ENCODE measurements around the gene SETSIP. TPM values are rescaled to one million over a fixed set of nuclear protein-coding genes. Genes with fewer than 3 reads are reported as not detected.
A peak's percentile ranks its signal among the peaks of the same experiment; 100 is the strongest.

Gene SETSIP
- total RNA-seq, 1 experiment from 2014 or later = 0.91 TPM

DNA sequence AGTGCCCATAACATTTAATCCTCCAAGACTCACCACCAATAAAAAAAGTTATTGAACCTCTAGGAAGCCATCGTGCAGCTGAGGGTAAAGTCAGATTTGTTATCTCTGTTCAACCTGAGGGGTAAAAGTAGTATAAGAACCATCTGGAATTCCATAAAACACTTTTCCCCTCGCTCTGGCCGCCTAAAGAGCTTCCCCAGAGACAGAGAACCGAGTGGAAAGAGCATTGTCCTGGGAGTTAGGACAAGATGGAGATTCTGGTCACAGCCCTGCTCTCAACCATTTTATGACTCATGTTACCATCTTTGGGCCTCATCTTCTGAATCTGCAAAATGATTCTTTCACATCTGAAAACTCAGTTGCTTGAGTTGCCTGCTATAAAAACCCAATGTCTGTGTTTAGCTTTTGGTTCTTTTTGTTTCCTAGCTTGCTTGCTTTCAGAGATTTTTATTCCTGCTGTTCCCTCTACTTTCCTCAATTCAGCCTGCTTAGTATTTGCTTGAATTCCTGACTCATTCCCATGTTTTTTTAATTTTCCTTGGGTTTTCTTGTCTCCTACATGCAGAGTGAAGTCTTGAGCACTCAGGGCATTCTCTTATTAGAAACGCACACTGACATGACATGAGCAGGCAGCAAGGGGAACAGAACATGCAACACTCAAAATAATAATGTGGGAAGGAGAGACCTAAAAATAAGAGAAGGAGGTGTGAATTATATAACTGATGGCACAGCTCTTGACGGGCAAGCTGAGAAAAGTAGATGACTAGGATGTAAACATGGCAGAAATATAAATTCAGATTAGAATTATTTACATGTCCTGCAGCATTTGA lies 43.7 kb downstream of the SETSIP start:
- H4K20me1 ChIP-seq (ENCODE audit: low read length) = no peaks in the 10 kb centered on the region
- TF ChIP-seq EZH2 (IDR thresholded peaks at IDR 0.05; ENCODE audit: low read length, unreplicated experiment) = no peak
- TF ChIP-seq EZH2phosphoT487 (IDR thresholded peaks at IDR 0.05; ENCODE audit: borderline replicate concordance, low read length) = no peak
- TF ChIP-seq CTCF (conservative IDR thresholded peaks at IDR 0.05; ENCODE audit: low read depth, low read length) = no peak
- H3K9me2 ChIP-seq (replicated peaks; ENCODE audit: low read length) = no peaks in the 10 kb centered on the region
- POLR2A ChIA-PET (ENCODE audit: unreplicated experiment) = no interaction called here
- H3K9ac ChIP-seq (ENCODE audit: low read length) = no peak overlapping the region
- no peaks in the 10 kb centered on the region for H3K9me3 ChIP-seq (ENCODE audit: low read length)
- no peaks in the 10 kb centered on the region for H3K36me3 ChIP-seq (ENCODE audit: low read depth, low read length)
- H3F3A ChIP-seq (ENCODE audit: low read length, unreplicated experiment) = no peaks in the 10 kb centered on the region
- peaks cover 23% of the 10 kb centered on the region for H3K4me1 ChIP-seq (ENCODE audit: insufficient read depth, low read length)
- DNase-seq (no peak), ATAC-seq (no peak)
- intact Hi-C loops (cut with micrococcal nuclease) = loop anchor here (5.0 kb wide), 1 partner anchor 51 kb away; the partner anchor contains the start of gene BTBD8
- H2AFZ ChIP-seq (ENCODE audit: low read length) = peak overlapping the region; percentile 94
- H3K4me2 ChIP-seq (ENCODE audit: low read length) = peak overlapping the region; percentile 93
- no peaks in the 10 kb centered on the region for H3K79me2 ChIP-seq (ENCODE audit: low read length)
- no peak overlapping the region for H3K27ac ChIP-seq (ENCODE audit: low read length)
- CTCF ChIA-PET = interaction anchor here (0.6 kb wide), 1 partner anchor 541 kb away, joined by 3 read pairs; no protein-coding TSS in a partner anchor
- no TSS peak for BruUV-seq (replicated peaks)
- H3K27me3 ChIP-seq (ENCODE audit: low read length) = no peaks in the 10 kb centered on the region
- peak overlapping the region; percentile 99; the same call in 1 of the 2 replicates for H3K4me3 ChIP-seq (ENCODE audit: low read length)

DNA sequence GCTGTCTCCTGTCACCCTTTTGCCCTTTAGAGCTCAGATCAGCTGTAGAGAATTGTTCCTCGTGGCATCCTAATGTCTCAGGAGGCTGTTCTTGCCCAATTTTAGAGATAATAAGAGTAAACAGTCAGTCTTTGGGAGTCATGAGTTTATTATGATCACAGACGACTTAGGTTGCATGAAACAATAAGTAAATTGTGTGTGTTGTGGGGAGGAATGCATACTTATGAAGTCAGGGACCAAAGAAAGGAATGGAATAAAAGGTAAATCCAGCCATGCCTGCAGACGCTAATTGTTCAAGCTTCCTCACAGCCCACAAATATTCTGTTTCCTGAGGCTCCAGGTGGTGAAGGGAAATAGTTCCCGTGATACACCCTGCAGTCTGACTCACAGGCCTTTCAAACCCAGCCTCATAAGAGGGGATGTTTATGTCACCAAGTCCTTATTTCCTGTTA lies 44.5 kb downstream of the SETSIP start:
- intact Hi-C loops (cut with micrococcal nuclease) = loop anchor here (5.0 kb wide), 1 partner anchor 52 kb away; the partner anchor contains the start of gene BTBD8
- no peaks in the 10 kb centered on the region for H3K36me3 ChIP-seq (ENCODE audit: low read depth, low read length)
- peak; percentile 80 for DNase-seq
- peak overlapping the region; percentile 93 for H3K4me2 ChIP-seq (ENCODE audit: low read length)
- CTCF ChIA-PET = interaction anchor here (0.5 kb wide), 1 partner anchor 33 kb away, joined by 5 read pairs; no protein-coding TSS in a partner anchor
- no peaks in the 10 kb centered on the region for H3F3A ChIP-seq (ENCODE audit: low read length, unreplicated experiment)
- H2AFZ ChIP-seq (ENCODE audit: low read length) = peak overlapping the region; percentile 94
- peak overlapping the region; percentile 99 for H3K4me3 ChIP-seq (ENCODE audit: low read length)
- H3K4me1 ChIP-seq (ENCODE audit: insufficient read depth, low read length) = peaks cover 23% of the 10 kb centered on the region
- H3K27me3 ChIP-seq (ENCODE audit: low read length) = no peaks in the 10 kb centered on the region
- H3K9ac ChIP-seq (ENCODE audit: low read length) = peak overlapping the region; percentile 77
- ATAC-seq = peak; percentile 80
- TSS peak; percentile 54 for BruUV-seq (replicated peaks)
- no peaks in the 10 kb centered on the region for H3K9me3 ChIP-seq (ENCODE audit: low read length)
- no peak for TF ChIP-seq EZH2phosphoT487 (IDR thresholded peaks at IDR 0.05; ENCODE audit: borderline replicate concordance, low read length)
- TF ChIP-seq EZH2 (IDR thresholded peaks at IDR 0.05; ENCODE audit: low read length, unreplicated experiment) = no peak
- TF ChIP-seq CTCF (conservative IDR thresholded peaks at IDR 0.05; ENCODE audit: low read depth, low read length) = no peak
- H3K79me2 ChIP-seq (ENCODE audit: low read length) = no peaks in the 10 kb centered on the region
- H3K27ac ChIP-seq (ENCODE audit: low read length) = peak overlapping the region; percentile 36
- H3K9me2 ChIP-seq (replicated peaks; ENCODE audit: low read length) = no peaks in the 10 kb centered on the region
- POLR2A ChIA-PET (ENCODE audit: unreplicated experiment) = interaction anchor here (0.6 kb wide), 1 partner anchor 528 kb away, joined by 7 read pairs; no protein-coding TSS in a partner anchor
- no peaks in the 10 kb centered on the region for H4K20me1 ChIP-seq (ENCODE audit: low read length)
